ENCODE results near the gene PHLPP1.

Gene PHLPP1

GRCh38 chr18:62942578-62942977 is 227.2 kb downstream of the PHLPP1 start:
- DNase-seq (ENCODE audit: low read depth): no peak

- no peak for DNase-seq (ENCODE audit: low read depth)
Measured at GRCh38 chr18:62944454-62944853, 229.1 kb downstream of the PHLPP1 start.

DNA sequence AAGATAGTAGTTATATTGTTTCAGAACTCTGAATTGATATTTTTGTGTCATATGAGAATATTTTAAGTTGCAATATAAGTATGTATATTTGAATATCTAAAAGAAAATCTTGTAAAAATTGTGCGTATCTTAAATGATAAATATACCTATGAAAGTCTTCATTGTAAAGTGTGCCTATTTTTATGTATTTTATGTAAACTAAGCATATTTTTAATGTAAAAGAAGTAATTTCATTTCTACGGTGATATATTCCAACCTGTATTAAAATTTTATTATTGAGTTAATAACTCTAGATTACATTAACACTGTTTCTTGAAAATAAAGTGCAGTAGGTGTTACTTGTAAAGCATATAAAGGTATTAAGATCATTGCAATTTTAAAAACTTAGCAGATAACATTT is 233.4 kb downstream of the PHLPP1 start:
- DNase-seq (ENCODE audit: low read depth): no peak

DNA sequence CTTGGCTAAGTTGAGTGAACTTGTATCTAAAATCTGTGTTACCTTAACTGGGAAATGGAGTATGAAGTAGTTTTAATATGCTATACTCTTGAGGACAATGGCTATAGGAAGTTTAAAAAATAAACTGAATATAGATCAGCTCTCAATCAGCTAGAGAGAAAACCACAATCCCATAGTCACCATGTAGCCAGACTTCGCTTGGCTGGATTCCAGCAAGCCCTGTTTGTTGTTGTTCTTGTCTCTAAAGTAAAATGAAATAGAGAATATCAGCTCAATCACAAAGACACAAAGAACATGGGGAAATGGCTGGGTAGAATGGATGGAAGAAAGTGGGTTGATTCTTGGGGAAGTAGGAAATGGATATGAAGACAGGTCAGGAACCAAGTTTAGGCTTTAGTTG is 234.9 kb downstream of the PHLPP1 start:
- DNase-seq (ENCODE audit: low read depth): no peak

- DNase-seq (ENCODE audit: low read depth): no peak
Measured at GRCh38 chr18:62952807-62953206, 237.5 kb downstream of the PHLPP1 start.

GRCh38 chr18:62953663-62954062 is 238.3 kb downstream of the PHLPP1 start:
- no peak for DNase-seq (ENCODE audit: low read depth)

- no peak for DNase-seq (ENCODE audit: low read depth)
Measured at GRCh38 chr18:62954366-62954765, 239.0 kb downstream of the PHLPP1 start.

- no peak for DNase-seq (ENCODE audit: low read depth)
Measured at GRCh38 chr18:62957885-62958472, 242.6 kb downstream of the PHLPP1 start.

GRCh38 chr18:62959481-62959880 is 244.1 kb downstream of the PHLPP1 start:
- no peak for DNase-seq (ENCODE audit: low read depth)

DNA sequence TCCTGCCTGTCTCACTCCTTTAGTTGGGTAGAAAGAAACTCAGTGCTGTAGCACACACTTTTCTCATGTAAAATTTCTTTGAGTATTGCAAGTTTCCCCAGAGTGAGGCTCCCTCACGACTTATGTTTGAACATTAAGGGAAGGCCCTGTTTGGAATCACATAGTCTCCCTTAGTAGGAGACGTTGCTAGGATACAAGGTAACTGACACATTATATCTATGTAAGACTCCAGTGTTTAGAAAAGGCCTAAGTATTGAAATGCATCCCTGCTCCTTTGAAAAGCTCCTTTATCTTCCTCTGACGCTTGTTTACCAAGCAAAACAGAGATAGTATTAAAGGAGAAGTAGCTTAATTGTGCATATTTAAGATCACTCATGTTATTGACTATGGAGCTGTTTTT is 248.2 kb downstream of the PHLPP1 start:
- DNase-seq (ENCODE audit: low read depth): no peak

GRCh38 chr18:62964432-62964831 is 249.1 kb downstream of the PHLPP1 start:
- DNase-seq (ENCODE audit: low read depth): no peak

DNA sequence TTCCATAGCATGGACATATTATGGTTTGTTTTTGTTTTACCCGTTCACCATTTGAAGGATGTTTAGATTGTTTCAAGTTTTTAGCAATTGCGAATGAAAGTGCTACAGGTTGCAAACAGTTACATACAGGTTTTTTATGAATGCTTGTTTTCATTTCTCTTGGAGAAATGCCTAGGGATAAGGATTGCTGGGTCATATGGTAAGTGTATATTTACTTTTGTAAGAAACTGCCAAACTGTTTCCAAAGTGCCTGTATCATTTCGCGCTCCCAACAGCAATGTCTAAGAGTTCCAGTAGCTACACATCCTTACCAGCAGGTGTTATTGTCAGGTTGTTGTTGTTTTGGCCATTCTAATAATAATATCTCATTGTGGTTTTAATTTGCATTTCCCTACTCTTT is 251.7 kb downstream of the PHLPP1 start:
- DNase-seq (ENCODE audit: low read depth): no peak

GRCh38 chr18:62973689-62974088 is 258.3 kb downstream of the PHLPP1 start:
- DNase-seq (ENCODE audit: low read depth): no peak

DNA sequence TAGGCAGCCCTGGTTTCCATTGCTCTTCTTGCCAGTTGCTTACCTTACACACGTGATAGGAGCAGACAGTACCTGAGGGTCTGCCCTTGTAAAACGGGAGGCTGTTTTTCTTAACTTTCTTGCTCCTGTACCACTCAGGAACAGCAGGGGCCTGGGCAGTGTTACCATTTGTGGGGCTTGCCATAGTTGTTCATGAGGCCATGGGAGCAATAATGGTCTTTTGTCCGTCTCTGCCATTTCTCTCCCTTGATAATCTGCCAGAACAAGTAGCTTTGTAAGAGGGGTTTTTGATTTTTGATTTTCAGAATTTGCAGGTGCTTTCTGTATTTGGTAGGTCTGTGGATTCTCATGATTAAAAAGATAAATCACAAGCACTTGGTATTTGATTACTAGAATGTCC is 259.0 kb downstream of the PHLPP1 start:
- DNase-seq (ENCODE audit: low read depth): no peak

DNA sequence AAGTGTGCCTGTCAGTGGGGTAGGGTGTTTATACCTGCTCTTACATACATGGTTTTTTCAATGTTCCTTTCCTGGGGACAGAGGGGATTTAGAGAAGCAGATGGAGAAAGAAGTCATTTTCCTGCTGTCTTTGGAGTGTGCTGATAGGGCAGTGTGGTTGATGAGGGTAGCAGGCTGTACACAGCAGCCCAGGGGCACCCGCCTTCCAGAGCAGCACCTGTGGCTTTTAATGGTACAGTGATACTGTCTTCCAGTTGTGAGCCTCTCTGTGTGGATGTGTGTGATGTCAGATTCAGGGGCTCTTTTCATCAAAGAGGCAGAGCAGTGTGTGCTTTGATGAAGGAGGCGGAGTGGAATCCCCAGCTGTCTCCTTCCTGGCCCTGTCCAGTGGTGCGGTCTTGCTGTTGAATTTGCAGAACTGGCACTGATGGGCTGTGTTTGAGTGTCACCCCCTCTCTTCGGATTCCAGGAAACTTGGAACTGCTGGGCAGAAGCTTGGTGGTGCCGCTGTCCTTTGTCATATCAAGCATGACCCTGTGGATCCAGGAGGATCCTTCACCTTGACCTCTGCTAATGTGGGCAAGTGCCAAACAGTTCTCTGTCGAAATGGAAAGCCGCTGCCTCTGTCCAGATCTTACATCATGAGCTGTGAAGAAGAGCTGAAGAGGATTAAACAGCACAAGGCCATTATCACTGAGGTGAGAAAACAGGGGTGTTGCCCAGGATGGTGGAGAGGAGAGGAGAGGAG is 259.8 kb downstream of the PHLPP1 start:
- no peak for DNase-seq (ENCODE audit: low read depth)

GRCh38 chr18:62975785-62976184 is 260.4 kb downstream of the PHLPP1 start:
- DNase-seq (ENCODE audit: low read depth): no peak

DNA sequence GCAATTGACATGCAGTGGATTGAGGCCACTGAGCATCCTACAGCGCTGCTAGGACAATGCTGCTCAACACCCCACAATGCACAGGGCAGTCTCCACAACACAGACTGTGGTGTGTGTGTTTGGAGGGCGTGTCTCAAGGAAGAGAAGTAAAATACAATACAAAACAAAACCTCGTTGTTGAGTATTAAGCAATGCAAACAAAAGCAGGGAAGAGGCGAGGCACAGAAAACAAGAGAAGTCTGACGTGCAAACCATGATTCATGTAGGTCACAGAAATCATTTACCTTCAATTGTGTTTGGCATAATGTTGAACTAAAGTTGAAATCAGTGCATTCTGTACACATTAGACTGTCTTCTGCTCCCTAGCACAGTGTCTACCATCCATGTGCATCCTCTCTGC is 260.9 kb downstream of the PHLPP1 start:
- no peak for DNase-seq (ENCODE audit: low read depth)

DNA sequence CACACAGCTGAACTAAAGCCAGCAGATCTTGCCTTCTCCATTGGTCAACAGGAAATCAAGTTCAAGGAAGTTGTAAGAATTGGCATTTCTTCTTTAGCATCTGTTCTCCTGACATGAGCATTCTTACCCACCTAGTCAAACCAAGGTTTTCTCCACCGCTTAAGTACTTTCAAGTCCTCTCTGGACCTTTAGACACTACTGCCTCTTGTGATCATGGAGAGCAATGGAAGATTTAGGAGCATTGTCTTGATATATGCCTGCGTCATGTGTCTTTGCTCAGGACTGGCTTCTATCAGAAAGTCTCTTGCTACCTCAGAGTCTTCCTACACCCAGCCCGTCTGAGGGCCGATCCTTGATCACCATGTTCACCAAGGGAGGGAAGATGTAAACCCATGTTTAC is 262.2 kb downstream of the PHLPP1 start:
- no peak for DNase-seq (ENCODE audit: low read depth)

DNA sequence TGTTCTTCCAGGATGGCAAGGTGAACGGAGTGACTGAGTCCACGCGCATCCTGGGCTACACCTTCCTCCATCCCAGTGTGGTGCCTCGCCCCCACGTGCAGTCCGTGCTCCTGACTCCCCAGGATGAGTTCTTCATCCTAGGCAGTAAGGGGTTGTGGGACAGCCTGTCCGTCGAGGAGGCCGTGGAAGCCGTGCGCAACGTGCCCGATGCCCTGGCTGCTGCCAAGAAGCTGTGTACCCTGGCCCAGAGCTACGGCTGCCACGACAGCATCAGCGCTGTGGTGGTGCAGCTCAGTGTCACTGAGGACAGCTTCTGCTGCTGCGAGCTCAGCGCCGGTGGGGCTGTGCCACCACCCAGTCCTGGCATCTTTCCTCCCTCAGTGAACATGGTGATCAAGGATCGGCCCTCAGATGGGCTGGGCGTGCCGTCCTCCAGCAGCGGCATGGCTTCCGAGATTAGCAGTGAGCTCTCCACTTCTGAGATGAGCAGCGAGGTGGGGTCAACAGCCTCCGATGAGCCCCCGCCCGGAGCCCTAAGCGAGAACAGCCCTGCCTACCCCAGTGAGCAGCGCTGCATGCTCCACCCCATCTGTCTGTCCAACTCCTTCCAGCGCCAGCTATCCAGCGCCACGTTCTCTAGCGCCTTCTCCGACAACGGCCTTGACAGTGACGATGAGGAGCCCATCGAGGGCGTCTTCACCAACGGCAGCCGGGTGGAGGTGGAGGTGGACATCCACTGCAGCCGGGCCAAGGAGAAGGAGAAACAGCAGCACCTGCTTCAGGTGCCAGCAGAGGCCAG is 263.1 kb downstream of the PHLPP1 start:
- DNase-seq (ENCODE audit: low read depth): no peak

GRCh38 chr18:62979176-62979575 is 263.8 kb downstream of the PHLPP1 start:
- DNase-seq (ENCODE audit: low read depth): no peak

DNA sequence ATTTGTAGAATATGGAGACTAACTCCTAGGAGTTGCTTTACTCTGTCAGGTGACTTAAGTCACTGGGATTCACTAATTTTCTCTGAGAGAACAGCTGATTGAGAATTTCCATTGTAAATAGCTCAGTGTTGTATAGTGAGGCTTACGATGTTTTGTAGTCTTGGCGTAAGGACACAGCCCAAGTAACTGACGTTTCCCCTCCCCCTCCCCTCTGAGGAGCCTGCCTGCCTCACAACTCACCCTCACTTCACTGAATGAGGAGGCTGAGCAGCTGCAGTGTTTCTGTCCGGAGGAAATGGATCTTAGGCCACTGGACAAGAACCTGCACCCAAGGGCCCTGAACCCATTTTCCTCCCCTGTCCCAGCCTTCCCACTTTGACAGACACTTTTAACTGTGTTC is 264.6 kb downstream of the PHLPP1 start:
- no peak for DNase-seq (ENCODE audit: low read depth)

GRCh38 chr18:62981566-62981965 is 266.2 kb downstream of the PHLPP1 start:
- no peak for DNase-seq (ENCODE audit: low read depth)

GRCh38 chr18:62982600-62983251 is 267.4 kb downstream of the PHLPP1 start:
- peak; percentile 31 for DNase-seq (ENCODE audit: low read depth)

Measured in T follicular helper cell (primary cell).